PFSK-1 (cell line): ENCODE measurements around the gene NAMPT.

Experiments used
- FOXP2 ChIP-seq: optimal IDR thresholded peaks from 2 replicates; pipeline ENCODE3; 2011; ENCODE audit warnings: borderline replicate concordance, control low read depth, inconsistent platforms; ENCODE audit not compliant: insufficient read depth; ENCODE audit errors: extremely low read length, extremely low read depth
- POLR2AphosphoS5 ChIP-seq: IDR thresholded peaks from 2 replicates; pipeline ENCODE4 v1.6.1; 2012; ENCODE audit warnings: low read depth, mild to moderate bottlenecking, control low read depth, low read length, moderate library complexity
- REST ChIP-seq, 2 experiments: IDR thresholded peaks; 2 replicates each; pipeline versions ENCODE4 v1.6.1 to v1.8.0; 2011 to 2012; ENCODE audit warnings: low read depth in 2 of 2, low read length in 2 of 2, control low read depth in 1 of 2, inconsistent platforms in 1 of 2, mild to moderate bottlenecking in 1 of 2, moderate library complexity in 1 of 2; ENCODE audit not compliant: insufficient read depth in 1 of 2
- SIN3A ChIP-seq: IDR thresholded peaks from 2 replicates; pipeline ENCODE4 v1.6.1; 2012; ENCODE audit warnings: mild to moderate bottlenecking, low read length, moderate library complexity, borderline replicate concordance; ENCODE audit not compliant: insufficient read depth
- TAF1 ChIP-seq: IDR thresholded peaks from 2 replicates; pipeline ENCODE4 v1.6.1; 2012; ENCODE audit warnings: low read length, control low read depth, borderline replicate concordance; ENCODE audit not compliant: insufficient read depth

Gene NAMPT

GRCh38 chr7:106205621-106206222 lies 79.1 kb downstream of the NAMPT start:
- TF ChIP-seq POLR2AphosphoS5: no peak
- no peak for TF ChIP-seq TAF1

GRCh38 chr7:106203473-106203872 lies 81.3 kb downstream of the NAMPT start:
- TF ChIP-seq TAF1 (no peak), REST (IDR thresholded peaks at IDR 0.05; ENCODE audit: insufficient read depth in 1 of 2, low read depth in 2 of 2, low read length in 2 of 2) (no peak), POLR2AphosphoS5 (no peak), FOXP2 (no peak), SIN3A (no peak)

GRCh38 chr7:106201164-106201563 lies 83.6 kb downstream of the NAMPT start:
- TF ChIP-seq SIN3A (no peak), TAF1 (no peak), POLR2AphosphoS5 (no peak), REST (IDR thresholded peaks at IDR 0.05; ENCODE audit: insufficient read depth in 1 of 2, low read depth in 2 of 2, low read length in 2 of 2) (no peak)

GRCh38 chr7:106199813-106200364 lies 84.9 kb downstream of the NAMPT start:
- TF ChIP-seq REST (IDR thresholded peaks at IDR 0.05; ENCODE audit: insufficient read depth in 1 of 2, low read depth in 2 of 2, low read length in 2 of 2): no peak
- TF ChIP-seq SIN3A: no peak
- no peak for TF ChIP-seq FOXP2
- no peak for TF ChIP-seq TAF1
- no peak for TF ChIP-seq POLR2AphosphoS5

- TF ChIP-seq TAF1 (no peak), SIN3A (no peak), POLR2AphosphoS5 (no peak), FOXP2 (no peak), REST (IDR thresholded peaks at IDR 0.05; ENCODE audit: insufficient read depth in 1 of 2, low read depth in 2 of 2, low read length in 2 of 2) (no peak)
These were observed 85.8 kb downstream of the NAMPT start for GRCh38 chr7:106199024-106199423.
